ENCODE data around the gene CLINT1. TPM values are rescaled to one million over a fixed set of nuclear protein-coding genes. Genes with fewer than 3 reads are reported as not detected.
"Not testable (repeated sequence)": the region's sequence is repeated elsewhere in the genome, so short reads cannot be mapped to it uniquely, and the experiment has no call there.

Gene CLINT1
- total and polyA plus RNA-seq, 12 donors = 15.1 to 54.7 (median 50.7) TPM

- no peaks in the 10 kb centered on the region for H3K36me3 ChIP-seq
- no peaks in the 10 kb centered on the region for H3K27me3 ChIP-seq
- H3K4me3 ChIP-seq = no peak overlapping the region
- H3K9me3 ChIP-seq = no peaks in the 10 kb centered on the region
- peaks cover 0 to 56% (median 37%) of the 10 kb centered on the region in 9 donors for H3K4me1 ChIP-seq
- ATAC-seq (peak in 5 of 8 donors; percentile 23 to 59 (median 54)), DNase-seq (peak in 1 of 2 donors; percentile 70)
- 50 to 52% methylated on average over 10 of the region's 10 CpGs for WGBS, 2 donors
- peak overlapping the region in 1 of 10 donors; percentile 13 for H3K27ac ChIP-seq
- TF ChIP-seq CTCF (IDR thresholded peaks at IDR 0.05) = peak; percentile 38 to 81 (median 70)
- intact Hi-C loops (cut with DNase I) = loop anchor here in 9 of 10 donors (1.0 to 10.0 kb wide), 11 partner anchors 33 to 142 kb away; no protein-coding TSS in a partner anchor
Observed at GRCh38 chr5:157855404-157855994, 3.4 kb downstream of the CLINT1 start.

- H3K4me1 ChIP-seq = peaks cover 0 to 49% (median 39%) of the 10 kb centered on the region in 9 donors
- not testable (repeated sequence) for H3K4me3 ChIP-seq, DNase-seq, H3K27ac ChIP-seq, H3K9me3 ChIP-seq, H3K27me3 ChIP-seq, H3K36me3 ChIP-seq, ATAC-seq
- intact Hi-C loops (cut with DNase I) = loop anchor here in 5 of 10 donors (10.0 kb wide), 3 partner anchors 61 to 141 kb away; no protein-coding TSS in a partner anchor
- WGBS, 2 donors = 95 to 98% methylated on average over 9 of the region's 9 CpGs
Observed at GRCh38 chr5:157853365-157853764, 5.6 kb downstream of the CLINT1 start.

GRCh38 chr5:157845914-157846598, 12.9 kb downstream of the CLINT1 start:
- peaks cover 0 to 7% (median 0%) of the 10 kb centered on the region in 11 donors for H3K9me3 ChIP-seq
- intact Hi-C loops (cut with DNase I) = no loop called here
- H3K27ac ChIP-seq = no peak overlapping the region
- peaks cover 0 to 15% (median 0%) of the 10 kb centered on the region in 9 donors for H3K36me3 ChIP-seq
- no peak for ATAC-seq
- 96% methylated on average over 3 of the region's 3 CpGs for WGBS, 2 donors
- DNase-seq = no peak
- no peak for TF ChIP-seq CTCF (IDR thresholded peaks at IDR 0.05)
- H3K4me3 ChIP-seq = no peak overlapping the region
- peaks cover 0 to 10% (median 0%) of the 10 kb centered on the region in 9 donors for H3K4me1 ChIP-seq
- no peaks in the 10 kb centered on the region for H3K27me3 ChIP-seq

- 96% methylated on average over 4 of the region's 4 CpGs for WGBS, 2 donors
- Histone ChIP-seq H3K4me3 (no peak overlapping the region), H3K27ac (no peak overlapping the region), H3K4me1 (peaks cover 0 to 5% (median 0%) of the 10 kb centered on the region in 9 donors), H3K36me3 (peaks cover 0 to 7% (median 0%) of the 10 kb centered on the region in 9 donors), H3K27me3 (no peaks in the 10 kb centered on the region), H3K9me3 (peaks cover 0 to 7% (median 0%) of the 10 kb centered on the region in 11 donors)
- ATAC-seq (no peak), DNase-seq (no peak)
- intact Hi-C loops (cut with DNase I) = no loop called here
- no peak for TF ChIP-seq CTCF (IDR thresholded peaks at IDR 0.05)
Observed at GRCh38 chr5:157842787-157843186, 16.2 kb downstream of the CLINT1 start.

All from heart right ventricle (tissue), 16 donors.